Measurements from ENCODE around the gene FECH.

DNA sequence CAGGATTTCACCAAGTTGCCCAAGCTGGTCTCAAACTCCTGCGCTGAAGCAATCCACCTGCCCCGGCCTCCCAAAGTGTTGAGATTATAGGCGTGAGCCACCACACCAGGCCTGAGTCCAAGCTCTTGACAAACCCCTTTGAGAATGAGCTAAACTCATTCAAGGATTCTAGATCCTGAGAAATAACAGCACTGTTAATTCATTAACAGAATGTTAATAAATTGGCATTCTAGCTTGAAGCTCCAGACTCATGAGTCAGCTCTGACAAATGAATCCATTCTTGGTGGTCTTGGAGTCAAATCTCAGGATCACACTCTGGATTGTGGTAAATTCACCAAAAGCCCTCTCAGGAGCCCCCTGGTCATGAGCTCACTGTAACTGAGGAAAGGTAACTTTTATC lies 33.4 kb upstream of the FECH start:
- no peak for TF ChIP-seq EZH2 (IDR thresholded peaks at IDR 0.05; ENCODE audit: borderline replicate concordance, low read depth, low read length, severe bottlenecking)
- TF ChIP-seq, protein P1, sequence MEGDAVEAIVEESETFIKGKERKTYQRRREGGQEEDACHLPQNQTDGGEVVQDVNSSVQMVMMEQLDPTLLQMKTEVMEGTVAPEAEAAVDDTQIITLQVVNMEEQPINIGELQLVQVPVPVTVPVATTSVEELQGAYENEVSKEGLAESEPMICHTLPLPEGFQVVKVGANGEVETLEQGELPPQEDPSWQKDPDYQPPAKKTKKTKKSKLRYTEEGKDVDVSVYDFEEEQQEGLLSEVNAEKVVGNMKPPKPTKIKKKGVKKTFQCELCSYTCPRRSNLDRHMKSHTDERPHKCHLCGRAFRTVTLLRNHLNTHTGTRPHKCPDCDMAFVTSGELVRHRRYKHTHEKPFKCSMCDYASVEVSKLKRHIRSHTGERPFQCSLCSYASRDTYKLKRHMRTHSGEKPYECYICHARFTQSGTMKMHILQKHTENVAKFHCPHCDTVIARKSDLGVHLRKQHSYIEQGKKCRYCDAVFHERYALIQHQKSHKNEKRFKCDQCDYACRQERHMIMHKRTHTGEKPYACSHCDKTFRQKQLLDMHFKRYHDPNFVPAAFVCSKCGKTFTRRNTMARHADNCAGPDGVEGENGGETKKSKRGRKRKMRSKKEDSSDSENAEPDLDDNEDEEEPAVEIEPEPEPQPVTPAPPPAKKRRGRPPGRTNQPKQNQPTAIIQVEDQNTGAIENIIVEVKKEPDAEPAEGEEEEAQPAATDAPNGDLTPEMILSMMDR (IDR thresholded peaks at IDR 0.05; ENCODE audit: borderline replicate concordance, extremely low read depth, low read length, poor library complexity, severe bottlenecking): no peak

All from DND-41 (cell line).